Measurements from ENCODE around the gene GRIK4. TPM values are rescaled to one million over a fixed set of nuclear protein-coding genes. Genes with fewer than 3 reads are reported as not detected.

Gene GRIK4
- total RNA-seq, 1 experiment from 2014 or later, result not detected

GRCh38 chr11:120707098-120707497, 195.6 kb downstream of the GRIK4 start:
- DNase-seq (ENCODE audit: low read depth), result peak; percentile 77

DNA sequence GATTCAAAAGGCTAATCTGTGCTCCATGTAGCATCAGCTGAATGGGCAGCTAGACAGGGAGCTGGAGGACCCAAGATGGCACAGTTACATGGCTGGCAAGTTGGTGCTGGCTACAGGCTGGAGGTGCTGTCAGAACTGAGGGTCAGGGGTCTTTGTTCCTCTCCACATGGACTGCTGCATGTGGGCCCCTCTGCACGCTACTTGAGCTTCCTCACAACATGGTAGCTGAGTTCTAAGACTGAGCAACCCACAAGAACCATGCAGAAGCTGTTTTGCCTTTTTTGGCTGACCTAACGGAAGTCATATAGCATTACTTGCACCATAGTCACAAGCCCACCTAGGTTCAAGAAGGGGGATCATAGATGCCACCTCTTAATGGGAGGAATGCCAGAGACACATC, 196.1 kb downstream of the GRIK4 start:
- no peak for DNase-seq (ENCODE audit: low read depth)

DNA sequence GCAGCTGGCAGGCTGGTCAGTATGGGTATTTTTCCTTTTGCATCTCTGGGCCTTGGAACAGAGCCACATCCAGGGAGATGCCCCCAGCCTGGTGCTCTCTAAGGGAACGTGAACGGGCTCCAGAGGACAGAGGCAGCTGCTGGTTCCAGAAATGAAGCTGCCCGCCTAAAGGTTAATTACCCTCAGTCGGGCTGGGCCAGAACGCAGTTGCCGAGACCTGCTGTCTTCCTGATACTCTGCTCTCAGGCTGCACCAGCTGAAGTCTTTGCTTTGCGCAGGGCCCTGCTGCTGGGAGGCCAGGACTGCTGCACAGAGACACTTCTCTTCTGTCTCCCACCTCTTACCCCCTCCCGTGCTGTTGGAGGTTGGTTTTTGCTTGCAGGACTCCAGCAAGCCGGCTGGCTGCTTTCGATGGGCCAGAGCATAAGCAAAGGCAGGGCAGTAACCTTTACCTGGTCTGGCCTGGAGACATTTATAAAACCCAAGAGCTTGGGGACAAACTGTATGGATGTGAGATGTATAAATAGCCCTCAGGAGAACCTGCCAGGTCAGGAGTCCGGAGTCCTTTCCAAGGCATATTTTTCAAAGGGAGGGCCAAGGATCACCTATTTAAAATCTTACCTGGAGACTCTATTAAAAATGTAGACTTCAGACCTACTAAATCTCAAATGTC, 197.1 kb downstream of the GRIK4 start:
- DNase-seq (ENCODE audit: low read depth), result no peak

DNA sequence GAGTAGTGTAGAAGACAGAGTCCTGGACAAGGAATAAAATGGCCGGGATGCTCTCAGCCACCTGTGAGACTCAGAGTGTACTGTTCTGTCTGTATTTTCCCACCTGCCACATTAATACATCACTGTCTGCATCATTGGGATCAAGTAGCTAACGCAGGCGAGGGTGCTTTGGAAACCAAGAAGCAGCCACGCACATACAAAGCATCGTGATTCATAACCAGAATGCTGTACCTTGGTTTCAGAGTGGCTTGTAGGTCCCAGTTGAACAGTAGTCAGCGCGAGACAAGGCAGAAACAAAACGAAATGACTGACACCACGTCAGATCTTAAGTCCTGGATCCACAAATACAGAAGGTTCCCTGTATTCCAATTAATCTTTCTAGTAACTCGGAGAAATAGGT, 198.3 kb downstream of the GRIK4 start:
- no peak for DNase-seq (ENCODE audit: low read depth)

DNA sequence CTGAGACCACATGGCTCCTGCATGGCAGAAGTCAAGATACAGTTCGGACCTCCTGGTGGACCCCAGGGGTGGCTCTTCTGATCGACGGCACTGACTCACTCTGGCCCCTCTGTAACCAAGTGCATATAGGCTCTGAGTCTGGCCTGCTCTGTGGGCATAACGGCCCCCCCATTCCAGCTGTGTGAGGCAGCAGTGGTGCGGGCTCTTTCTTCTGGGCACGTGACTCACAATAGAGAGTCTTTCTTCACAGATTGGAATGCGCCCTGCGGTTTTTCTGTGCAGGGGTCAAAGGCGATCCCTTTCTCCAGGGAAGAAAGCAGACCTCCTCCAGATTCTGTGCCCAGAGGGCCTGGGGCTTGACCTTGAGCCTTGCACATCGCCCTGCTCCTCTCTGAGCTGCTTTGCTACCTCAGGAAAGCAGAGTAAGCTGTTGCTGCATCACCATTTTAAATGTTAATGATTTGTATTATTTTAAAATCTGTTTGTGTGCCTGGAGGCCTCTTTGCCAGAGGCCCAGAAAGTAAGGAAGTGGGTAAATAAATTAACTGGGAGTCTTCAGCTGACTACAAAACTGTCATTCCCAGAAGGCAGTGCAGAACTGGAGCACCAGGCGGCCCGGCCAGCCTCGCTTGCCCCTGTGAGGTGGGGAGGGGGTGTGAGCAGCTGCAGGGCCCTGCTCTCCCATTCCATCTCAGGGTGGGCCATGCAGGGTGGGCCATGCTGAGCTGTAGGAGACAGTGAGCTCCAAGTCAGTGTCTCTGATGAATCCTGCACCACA, 199.0 kb downstream of the GRIK4 start:
- peak; percentile 91 for DNase-seq (ENCODE audit: low read depth)

- no peak for DNase-seq (ENCODE audit: low read depth)
Measured at GRCh38 chr11:120712014-120712413, 200.5 kb downstream of the GRIK4 start.

GRCh38 chr11:120712881-120713280, 201.3 kb downstream of the GRIK4 start:
- no peak for DNase-seq (ENCODE audit: low read depth)

- DNase-seq (ENCODE audit: low read depth), result no peak
Measured at GRCh38 chr11:120713296-120713695, 201.7 kb downstream of the GRIK4 start.

DNA sequence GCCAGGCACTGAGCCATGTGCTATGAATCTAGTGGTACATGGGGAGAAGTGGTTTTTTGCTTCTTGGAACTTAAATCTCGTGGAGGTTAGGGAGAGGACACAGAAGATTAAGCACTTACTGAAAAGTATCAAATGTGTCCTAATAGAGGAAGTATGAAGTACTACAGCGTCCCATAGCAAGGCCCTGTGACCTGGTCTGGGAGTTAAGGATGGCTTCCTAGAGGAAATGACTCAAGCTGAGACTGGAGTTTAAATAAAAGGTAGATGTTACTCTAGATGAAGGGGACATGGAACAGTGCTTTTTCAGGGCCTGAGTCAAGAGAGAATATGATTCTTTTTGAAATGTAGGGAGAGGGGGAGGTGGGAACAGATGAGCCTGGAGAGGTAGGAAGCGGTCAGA, 202.9 kb downstream of the GRIK4 start:
- no peak for DNase-seq (ENCODE audit: low read depth)

DNA sequence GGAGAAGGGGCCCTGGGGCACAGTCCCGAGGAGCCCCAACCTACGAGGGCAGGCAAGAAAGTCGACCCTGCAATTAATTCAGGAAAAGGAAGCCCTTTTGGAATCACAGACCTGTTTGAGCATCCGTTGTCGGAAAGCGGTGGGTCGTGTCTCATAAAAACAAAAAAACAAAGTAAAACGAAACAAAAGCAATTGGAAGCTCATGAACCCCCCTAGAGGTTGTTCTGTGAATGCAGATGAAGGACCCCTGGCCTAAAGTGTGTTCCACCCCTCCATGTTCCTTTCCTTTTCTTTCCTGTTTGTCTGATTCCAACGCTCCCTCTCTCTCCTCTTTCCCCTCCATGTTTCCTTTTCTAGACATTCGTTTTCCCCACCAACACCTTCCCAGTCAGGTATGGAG, 203.7 kb downstream of the GRIK4 start:
- peak; percentile 24 for DNase-seq (ENCODE audit: low read depth)

GRCh38 chr11:120717042-120717441, 205.5 kb downstream of the GRIK4 start:
- DNase-seq (ENCODE audit: low read depth), result no peak

GRCh38 chr11:120717623-120718022, 206.1 kb downstream of the GRIK4 start:
- DNase-seq (ENCODE audit: low read depth), result no peak

DNA sequence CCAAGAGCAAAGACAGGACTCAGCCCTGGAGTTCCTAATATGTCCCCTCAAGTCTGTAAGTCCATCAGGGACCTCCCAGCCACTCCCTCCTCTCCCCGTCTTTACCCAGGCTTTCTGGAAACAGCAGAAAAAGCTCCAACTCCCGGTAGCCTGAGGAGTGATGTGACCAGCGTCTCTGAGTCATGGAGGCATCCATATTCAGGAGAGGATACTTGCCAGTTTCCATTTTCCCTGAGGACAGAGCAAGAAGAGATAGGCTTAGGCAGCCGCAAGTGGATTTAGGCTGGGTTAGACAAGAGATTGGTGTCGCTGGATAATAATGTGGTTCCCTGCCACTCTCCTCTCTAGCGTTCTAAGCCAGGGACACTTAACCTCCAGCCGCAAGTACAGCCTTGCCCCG, 206.6 kb downstream of the GRIK4 start:
- peak; percentile 51 for DNase-seq (ENCODE audit: low read depth)

GRCh38 chr11:120719348-120719747, 207.8 kb downstream of the GRIK4 start:
- no peak for DNase-seq (ENCODE audit: low read depth)

GRCh38 chr11:120720760-120721159, 209.2 kb downstream of the GRIK4 start:
- DNase-seq (ENCODE audit: low read depth), result no peak

- no peak for DNase-seq (ENCODE audit: low read depth)
Measured at GRCh38 chr11:120722524-120722923, 211.0 kb downstream of the GRIK4 start.

GRCh38 chr11:120723751-120724150, 212.2 kb downstream of the GRIK4 start:
- no peak for DNase-seq (ENCODE audit: low read depth)

- no peak for DNase-seq (ENCODE audit: low read depth)
Measured at GRCh38 chr11:120727752-120728151, 216.2 kb downstream of the GRIK4 start.

- DNase-seq (ENCODE audit: low read depth), result no peak
Measured at GRCh38 chr11:120735035-120735434, 223.5 kb downstream of the GRIK4 start.

GRCh38 chr11:120738516-120739046, 227.0 kb downstream of the GRIK4 start:
- no peak for DNase-seq (ENCODE audit: low read depth)

- no peak for DNase-seq (ENCODE audit: low read depth)
Measured at GRCh38 chr11:120739780-120740179, 228.2 kb downstream of the GRIK4 start.

GRCh38 chr11:120740380-120740779, 228.8 kb downstream of the GRIK4 start:
- DNase-seq (ENCODE audit: low read depth), result no peak

Data from RPMI7951 (cell line).